Esophagus squamous epithelium (tissue), 4 donors: ENCODE measurements around the gene C16orf78.

Experiments
- POLR2A ChIP-seq, 4 donors: fragments of 450-650 bp; IDR thresholded peaks; one replicate each; pipeline ENCODE4 v1.6.1; 2017; ENCODE audit warnings: antibody characterized with exemption in 4 of 4, mild to moderate bottlenecking in 4 of 4, moderate library complexity in 3 of 4
- TF ChIP-seq, protein P1 (sequence below), 6 experiments: fragments of 450-650 bp in 4 of 6; fragments of 200-600 bp in 2 of 6; sonication (generic) in 2 of 6; IDR thresholded peaks; one replicate each; pipeline ENCODE4 v1.5.1; 2016 to 2019; ENCODE audit warnings: antibody characterized with exemption in 6 of 6, mild to moderate bottlenecking in 4 of 6, moderate library complexity in 4 of 6

DNA sequence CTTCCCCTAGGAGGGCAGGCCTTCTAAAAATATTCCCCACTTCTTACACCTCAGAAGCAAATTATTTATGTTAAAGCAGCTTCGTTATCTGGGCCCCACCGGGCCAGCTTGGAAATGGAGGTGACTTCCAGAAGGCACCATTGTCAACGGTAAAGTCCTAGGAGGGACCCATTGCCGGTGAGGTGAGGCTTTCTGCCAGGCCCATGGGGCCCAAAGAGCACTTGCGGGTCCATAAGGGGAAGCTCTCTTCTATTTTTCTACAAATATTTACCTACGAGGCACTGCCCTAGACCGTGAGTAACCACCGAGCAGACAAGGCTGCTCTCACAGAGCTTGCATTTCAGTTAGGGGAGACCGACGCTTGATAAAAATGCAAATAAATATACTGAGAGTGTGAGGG lies 41.5 kb downstream of the C16orf78 start:
- no peak for TF ChIP-seq POLR2A (IDR thresholded peaks at IDR 0.05)
- TF ChIP-seq, protein P1, sequence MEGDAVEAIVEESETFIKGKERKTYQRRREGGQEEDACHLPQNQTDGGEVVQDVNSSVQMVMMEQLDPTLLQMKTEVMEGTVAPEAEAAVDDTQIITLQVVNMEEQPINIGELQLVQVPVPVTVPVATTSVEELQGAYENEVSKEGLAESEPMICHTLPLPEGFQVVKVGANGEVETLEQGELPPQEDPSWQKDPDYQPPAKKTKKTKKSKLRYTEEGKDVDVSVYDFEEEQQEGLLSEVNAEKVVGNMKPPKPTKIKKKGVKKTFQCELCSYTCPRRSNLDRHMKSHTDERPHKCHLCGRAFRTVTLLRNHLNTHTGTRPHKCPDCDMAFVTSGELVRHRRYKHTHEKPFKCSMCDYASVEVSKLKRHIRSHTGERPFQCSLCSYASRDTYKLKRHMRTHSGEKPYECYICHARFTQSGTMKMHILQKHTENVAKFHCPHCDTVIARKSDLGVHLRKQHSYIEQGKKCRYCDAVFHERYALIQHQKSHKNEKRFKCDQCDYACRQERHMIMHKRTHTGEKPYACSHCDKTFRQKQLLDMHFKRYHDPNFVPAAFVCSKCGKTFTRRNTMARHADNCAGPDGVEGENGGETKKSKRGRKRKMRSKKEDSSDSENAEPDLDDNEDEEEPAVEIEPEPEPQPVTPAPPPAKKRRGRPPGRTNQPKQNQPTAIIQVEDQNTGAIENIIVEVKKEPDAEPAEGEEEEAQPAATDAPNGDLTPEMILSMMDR (IDR thresholded peaks at IDR 0.05): no peak
